ENCODE results near the gene MUC4. TPM values are rescaled to one million over a fixed set of nuclear protein-coding genes. Genes with fewer than 3 reads are reported as not detected.
"Not testable (repeated sequence)": the region's sequence is repeated elsewhere in the genome, so short reads cannot be mapped to it uniquely, and the experiment has no call there.

Gene MUC4
- total RNA-seq, 1 experiment from 2014 or later: not detected

DNA sequence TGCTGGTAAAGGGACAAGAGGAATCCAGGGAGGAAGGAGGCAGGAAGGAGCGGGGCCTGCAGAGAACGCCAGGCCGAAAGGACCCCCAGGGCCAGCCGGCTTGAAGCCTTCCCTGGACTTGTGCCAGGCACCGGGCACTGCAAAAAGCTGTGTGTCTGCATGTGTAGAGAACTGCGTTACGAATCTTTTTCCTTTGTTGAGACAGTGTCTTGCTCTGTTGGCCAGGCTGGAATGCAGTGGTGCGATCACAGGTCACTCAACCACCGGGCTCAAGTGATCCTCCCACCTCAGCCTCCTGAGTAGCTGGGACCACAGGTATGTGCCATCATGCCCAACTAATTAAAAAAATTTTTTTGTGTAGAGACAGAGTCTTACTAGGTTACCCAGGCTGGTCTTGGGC lies 17.0 kb upstream of the MUC4 start:
- ChIA-PET POLR2A (ENCODE audit: low non-redundant PET) (no interaction called here), CTCF (no interaction called here)
- H3K4me3 ChIP-seq (ENCODE audit: low read depth, low read length, poor library complexity, severe bottlenecking): no peak overlapping the region
- no peaks in the 10 kb centered on the region for H3K27me3 ChIP-seq (replicated peaks; ENCODE audit: insufficient read depth, low read depth, low read length, poor library complexity)
- H3K4me1 ChIP-seq (ENCODE audit: insufficient read depth, low read length, poor library complexity, severe bottlenecking): no peaks in the 10 kb centered on the region
- no peaks in the 10 kb centered on the region for H3K9me3 ChIP-seq (ENCODE audit: low read depth, low read length, poor library complexity, severe bottlenecking)
- BruUV-seq (replicated peaks): no TSS peak
- intact Hi-C loops (cut with micrococcal nuclease; ENCODE audit: unreplicated experiment): no loop called here
- DNase-seq (ENCODE audit: low spot score): no peak
- H3K36me3 ChIP-seq (ENCODE audit: insufficient read depth, low read length, poor library complexity, severe bottlenecking): no peaks in the 10 kb centered on the region
- TF ChIP-seq EZH2 (IDR thresholded peaks at IDR 0.05; ENCODE audit: borderline replicate concordance, low read depth, low read length, poor library complexity, severe bottlenecking) (no peak), CTCF (conservative IDR thresholded peaks at IDR 0.05; ENCODE audit: low read depth, low read length) (no peak)
- H3K27ac ChIP-seq (ENCODE audit: low read depth, low read length, poor library complexity, severe bottlenecking): no peak overlapping the region

GRCh38 chr3:195825857-195826804 lies 14.4 kb upstream of the MUC4 start:
- POLR2A ChIA-PET (ENCODE audit: low non-redundant PET): no interaction called here
- Histone ChIP-seq H3K27me3 (replicated peaks; ENCODE audit: insufficient read depth, low read depth, low read length, poor library complexity) (no peaks in the 10 kb centered on the region), H3K4me3 (ENCODE audit: low read depth, low read length, poor library complexity, severe bottlenecking) (no peak overlapping the region), H3K9me3 (ENCODE audit: low read depth, low read length, poor library complexity, severe bottlenecking) (no peaks in the 10 kb centered on the region), H3K36me3 (ENCODE audit: insufficient read depth, low read length, poor library complexity, severe bottlenecking) (no peaks in the 10 kb centered on the region), H3K27ac (ENCODE audit: low read depth, low read length, poor library complexity, severe bottlenecking) (no peak overlapping the region), H3K4me1 (ENCODE audit: insufficient read depth, low read length, poor library complexity, severe bottlenecking) (no peaks in the 10 kb centered on the region)
- CTCF ChIA-PET: no interaction called here
- BruUV-seq (replicated peaks): no TSS peak
- intact Hi-C loops (cut with micrococcal nuclease; ENCODE audit: unreplicated experiment): no loop called here
- no peak for TF ChIP-seq CTCF (conservative IDR thresholded peaks at IDR 0.05; ENCODE audit: low read depth, low read length)
- no peak for TF ChIP-seq EZH2 (IDR thresholded peaks at IDR 0.05; ENCODE audit: borderline replicate concordance, low read depth, low read length, poor library complexity, severe bottlenecking)
- DNase-seq (ENCODE audit: low spot score): no peak

GRCh38 chr3:195825191-195825588 lies 13.5 kb upstream of the MUC4 start:
- no peak for DNase-seq (ENCODE audit: low spot score)
- no peaks in the 10 kb centered on the region for H3K27me3 ChIP-seq (replicated peaks; ENCODE audit: insufficient read depth, low read depth, low read length, poor library complexity)
- no peaks in the 10 kb centered on the region for H3K9me3 ChIP-seq (ENCODE audit: low read depth, low read length, poor library complexity, severe bottlenecking)
- intact Hi-C loops (cut with micrococcal nuclease; ENCODE audit: unreplicated experiment): no loop called here
- H3K4me3 ChIP-seq (ENCODE audit: low read depth, low read length, poor library complexity, severe bottlenecking): no peak overlapping the region
- TF ChIP-seq CTCF (conservative IDR thresholded peaks at IDR 0.05; ENCODE audit: low read depth, low read length) (no peak), EZH2 (IDR thresholded peaks at IDR 0.05; ENCODE audit: borderline replicate concordance, low read depth, low read length, poor library complexity, severe bottlenecking) (no peak)
- no peaks in the 10 kb centered on the region for H3K4me1 ChIP-seq (ENCODE audit: insufficient read depth, low read length, poor library complexity, severe bottlenecking)
- no peak overlapping the region for H3K27ac ChIP-seq (ENCODE audit: low read depth, low read length, poor library complexity, severe bottlenecking)
- no TSS peak for BruUV-seq (replicated peaks)
- ChIA-PET CTCF (no interaction called here), POLR2A (ENCODE audit: low non-redundant PET) (no interaction called here)
- H3K36me3 ChIP-seq (ENCODE audit: insufficient read depth, low read length, poor library complexity, severe bottlenecking): no peaks in the 10 kb centered on the region

DNA sequence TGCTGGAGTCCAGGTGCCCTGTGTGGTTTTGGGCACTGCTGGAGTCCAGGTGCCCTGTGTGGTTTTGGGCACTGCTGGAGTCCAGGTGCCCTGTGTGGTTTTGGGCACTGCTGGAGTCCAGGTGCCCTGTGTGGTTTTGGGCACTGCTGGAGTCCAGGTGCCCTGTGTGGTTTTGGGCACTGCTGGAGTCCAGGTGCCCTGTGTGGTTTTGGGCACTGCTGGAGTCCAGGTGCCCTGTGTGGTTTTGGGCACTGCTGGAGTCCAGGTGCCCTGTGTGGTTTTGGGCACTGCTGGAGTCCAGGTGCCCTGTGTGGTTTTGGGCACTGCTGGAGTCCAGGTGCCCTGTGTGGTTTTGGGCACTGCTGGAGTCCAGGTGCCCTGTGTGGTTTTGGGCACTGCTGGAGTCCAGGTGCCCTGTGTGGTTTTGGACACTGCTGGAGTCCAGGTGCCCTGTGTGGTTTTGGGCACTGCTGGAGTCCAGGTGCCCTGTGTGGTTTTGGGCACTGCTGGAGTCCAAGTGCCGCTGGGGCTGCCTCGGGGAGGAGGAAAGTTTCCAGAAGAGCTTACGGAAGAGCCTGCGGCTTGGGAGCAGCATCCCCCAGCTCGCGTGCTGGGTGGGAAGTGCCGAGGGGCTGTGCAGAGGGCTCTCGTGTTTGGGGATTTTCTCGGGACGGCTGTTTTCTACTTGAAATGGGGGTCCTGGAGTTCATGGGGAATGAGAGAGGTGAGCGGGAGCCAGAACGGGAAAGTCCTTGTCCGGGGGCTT lies 12.9 kb upstream of the MUC4 start:
- H3K36me3 ChIP-seq (ENCODE audit: insufficient read depth, low read length, poor library complexity, severe bottlenecking); POLR2A ChIA-PET (ENCODE audit: low non-redundant PET); H3K4me3 ChIP-seq (ENCODE audit: low read depth, low read length, poor library complexity, severe bottlenecking); H3K9me3 ChIP-seq (ENCODE audit: low read depth, low read length, poor library complexity, severe bottlenecking); DNase-seq (ENCODE audit: low spot score); BruUV-seq (replicated peaks); H3K4me1 ChIP-seq (ENCODE audit: insufficient read depth, low read length, poor library complexity, severe bottlenecking); CTCF ChIA-PET; H3K27ac ChIP-seq (ENCODE audit: low read depth, low read length, poor library complexity, severe bottlenecking); intact Hi-C loops (cut with micrococcal nuclease; ENCODE audit: unreplicated experiment); H3K27me3 ChIP-seq (replicated peaks; ENCODE audit: insufficient read depth, low read depth, low read length, poor library complexity): not testable (repeated sequence)

All from A673 (cell line).